AG04450 (cell line): ENCODE results near the gene COBL. TPM values are rescaled to one million over a fixed set of nuclear protein-coding genes. Genes with fewer than 3 reads are reported as not detected.

Source experiments
- CTCF ChIA-PET: fragments of 300-600, 350-600 bp; formaldehyde crosslinking; extraction: SDS; loops from one replicate; lab custom pipeline; 2022; ENCODE audit warnings: antibody characterized with exemption, inconsistent platforms; lab: Charles Lee
- POLR2A ChIA-PET: fragments of 350-600 bp; formaldehyde crosslinking; extraction: SDS; loops from one replicate; lab custom pipeline; 2021; ENCODE audit warnings: antibody characterized with exemption, inconsistent platforms; lab: Yijun Ruan, JAX
- DNase-seq: peaks from one replicate; pipeline ENCODE4 v3.0.0-alpha.2; 2011; ENCODE audit warnings: low read depth, low spot score
- H3K27ac ChIP-seq: one replicate; pipeline ENCODE4 v1.5.1; 2012; ENCODE audit warnings: low read depth, low read length, control low read depth
- H3K27me3 ChIP-seq: one replicate; pipeline ENCODE4 v1.6.0; 2012; ENCODE audit warnings: low read length; ENCODE audit not compliant: control insufficient read depth, insufficient read depth
- H3K4me3 ChIP-seq: 2 replicates; pipeline ENCODE4 v1.5.1; 2011; ENCODE audit warnings: mild to moderate bottlenecking, low read depth, low read length, control low read depth
- H3K9me3 ChIP-seq: 2 replicates; pipeline ENCODE4 v1.5.1; 2012; ENCODE audit warnings: low read length; ENCODE audit not compliant: control insufficient read depth, insufficient read depth
- polyA plus RNA-seq: library from polyadenylated mRNA; depleted of rRNA; stranded (reverse); fragments of >200 nt; gene quantifications from 2 replicates; pipeline ENCODE4 v1.2.3, GENCODE V29; 2011
- TF ChIP-seq, protein P1 (sequence below): IDR thresholded peaks from 2 replicates; pipeline ENCODE4 v1.5.1; 2011; ENCODE audit warnings: low read depth, low read length, control low read depth, inconsistent platforms

The COBL gene
- polyA plus RNA-seq, 1 experiment = 0.06 TPM

- Histone ChIP-seq H3K4me3 (no peak overlapping the region), H3K27me3 (peaks cover 22% of the 10 kb centered on the region), H3K27ac (no peak overlapping the region), H3K9me3 (no peaks in the 10 kb centered on the region; the same call in 1 of the 2 replicates)
- TF ChIP-seq, protein P1, sequence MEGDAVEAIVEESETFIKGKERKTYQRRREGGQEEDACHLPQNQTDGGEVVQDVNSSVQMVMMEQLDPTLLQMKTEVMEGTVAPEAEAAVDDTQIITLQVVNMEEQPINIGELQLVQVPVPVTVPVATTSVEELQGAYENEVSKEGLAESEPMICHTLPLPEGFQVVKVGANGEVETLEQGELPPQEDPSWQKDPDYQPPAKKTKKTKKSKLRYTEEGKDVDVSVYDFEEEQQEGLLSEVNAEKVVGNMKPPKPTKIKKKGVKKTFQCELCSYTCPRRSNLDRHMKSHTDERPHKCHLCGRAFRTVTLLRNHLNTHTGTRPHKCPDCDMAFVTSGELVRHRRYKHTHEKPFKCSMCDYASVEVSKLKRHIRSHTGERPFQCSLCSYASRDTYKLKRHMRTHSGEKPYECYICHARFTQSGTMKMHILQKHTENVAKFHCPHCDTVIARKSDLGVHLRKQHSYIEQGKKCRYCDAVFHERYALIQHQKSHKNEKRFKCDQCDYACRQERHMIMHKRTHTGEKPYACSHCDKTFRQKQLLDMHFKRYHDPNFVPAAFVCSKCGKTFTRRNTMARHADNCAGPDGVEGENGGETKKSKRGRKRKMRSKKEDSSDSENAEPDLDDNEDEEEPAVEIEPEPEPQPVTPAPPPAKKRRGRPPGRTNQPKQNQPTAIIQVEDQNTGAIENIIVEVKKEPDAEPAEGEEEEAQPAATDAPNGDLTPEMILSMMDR = no peak
- ChIA-PET POLR2A (no interaction called here), CTCF (interaction anchor here (0.8 kb wide), 1 partner anchor 8 kb away, joined by 3 read pairs; no protein-coding TSS in a partner anchor)
- DNase-seq = no peak
These were observed 256.1 kb downstream of the COBL start for GRCh38 chr7:51060536-51060935.

- POLR2A ChIA-PET = no interaction called here
- H3K9me3 ChIP-seq = no peaks in the 10 kb centered on the region
- no peak for DNase-seq
- CTCF ChIA-PET = interaction anchor here (0.6 to 0.8 kb wide), 2 partner anchors 9 to 136 kb away, joined by 3 read pairs; no protein-coding TSS in a partner anchor
- TF ChIP-seq, protein P1 = no peak
- no peak overlapping the region for H3K4me3 ChIP-seq
- peaks cover 30% of the 10 kb centered on the region for H3K27me3 ChIP-seq
- H3K27ac ChIP-seq = no peak overlapping the region
These were observed 257.0 kb downstream of the COBL start for GRCh38 chr7:51059504-51060142.

DNA sequence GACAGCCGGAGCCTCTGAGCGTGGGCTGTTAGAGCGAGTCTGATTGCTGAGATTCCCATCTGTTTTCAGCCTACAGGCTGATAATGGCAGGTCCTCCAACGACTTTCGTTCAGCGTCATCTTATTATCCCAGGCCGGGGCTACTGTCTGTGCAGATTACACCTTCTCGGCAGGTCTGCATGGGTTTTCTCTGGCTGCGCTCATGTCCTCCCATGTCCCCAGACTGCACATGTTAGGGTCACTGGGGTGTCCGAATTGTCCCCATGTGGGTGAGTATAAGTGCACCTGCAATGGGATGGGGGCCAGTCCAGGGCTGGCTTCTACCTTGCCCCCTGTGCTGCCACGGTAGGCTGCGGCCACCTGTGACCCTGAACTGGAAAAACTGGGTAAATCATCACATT lies 257.8 kb downstream of the COBL start:
- CTCF ChIA-PET = no interaction called here
- H3K9me3 ChIP-seq = no peaks in the 10 kb centered on the region
- POLR2A ChIA-PET = no interaction called here
- H3K27me3 ChIP-seq = peaks cover 37% of the 10 kb centered on the region
- no peak overlapping the region for H3K27ac ChIP-seq
- H3K4me3 ChIP-seq = no peak overlapping the region
- TF ChIP-seq, protein P1 = no peak
- DNase-seq = no peak

DNA sequence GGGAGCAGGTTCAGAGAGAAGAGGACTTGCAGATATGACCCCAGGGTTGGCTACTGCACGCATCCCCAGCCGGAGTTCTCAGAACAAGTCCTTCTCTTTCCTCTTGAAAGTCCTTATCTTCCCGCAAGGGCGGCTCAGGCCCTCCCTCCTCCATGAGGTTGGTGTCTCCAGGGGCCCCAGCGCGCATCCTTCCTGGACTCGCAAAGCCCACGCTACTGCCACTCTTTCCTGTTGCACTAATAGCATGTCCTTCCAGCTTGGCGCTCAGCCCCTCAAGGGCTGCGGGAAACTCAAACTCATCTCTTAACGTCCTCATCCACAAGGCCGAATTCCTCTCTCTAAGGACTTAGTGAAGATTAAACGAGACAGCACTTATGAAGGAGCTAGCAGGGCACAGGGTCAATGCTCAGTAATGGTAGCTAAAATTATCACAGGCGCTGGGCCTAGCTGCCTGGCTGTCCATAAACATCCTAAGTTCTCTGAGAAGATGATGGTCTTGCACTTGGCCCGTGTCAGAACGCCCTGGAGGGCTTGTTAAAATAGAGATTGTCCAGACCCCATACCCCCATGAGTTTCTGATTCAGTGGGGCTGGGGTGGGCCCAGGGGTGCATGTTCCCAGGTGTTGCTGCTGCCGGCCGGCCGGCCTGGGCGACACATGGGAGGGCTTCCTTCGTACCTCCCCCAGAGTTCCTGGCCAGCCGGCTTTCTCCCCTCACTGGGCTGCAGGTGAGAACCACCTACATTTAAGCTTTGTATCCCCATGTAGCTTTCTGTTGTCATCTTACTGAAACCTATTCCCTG lies 261.4 kb downstream of the COBL start:
- H3K27ac ChIP-seq = no peak overlapping the region
- no peak overlapping the region for H3K4me3 ChIP-seq
- ChIA-PET POLR2A (no interaction called here), CTCF (no interaction called here)
- H3K27me3 ChIP-seq = peaks cover 33% of the 10 kb centered on the region
- H3K9me3 ChIP-seq = no peaks in the 10 kb centered on the region
- DNase-seq = no peak
- TF ChIP-seq, protein P1 = no peak

DNA sequence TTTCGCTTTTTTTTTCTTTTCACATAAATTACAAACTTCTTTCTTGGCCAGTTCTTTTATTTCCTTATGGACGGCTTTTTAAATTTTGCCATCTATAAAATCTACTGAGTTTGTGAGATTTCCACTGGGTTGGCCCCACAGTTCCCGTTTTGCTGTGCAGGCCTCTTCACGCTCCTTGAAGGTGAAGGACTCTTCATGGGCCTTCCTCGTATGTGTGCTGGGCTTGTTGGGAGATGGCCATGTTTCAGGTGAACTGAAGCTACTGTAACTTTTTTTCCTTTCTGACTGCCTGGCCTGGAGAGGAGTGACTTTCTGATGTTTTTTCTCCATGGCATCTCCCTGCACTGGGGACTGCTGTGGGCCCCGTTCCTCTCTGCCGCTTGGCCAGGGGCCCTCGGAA lies 262.4 kb downstream of the COBL start:
- TF ChIP-seq, protein P1 = no peak
- no peak overlapping the region for H3K4me3 ChIP-seq
- no peaks in the 10 kb centered on the region for H3K9me3 ChIP-seq
- H3K27ac ChIP-seq = no peak overlapping the region
- ChIA-PET CTCF (interaction anchor here (0.6 kb wide), 1 partner anchor 635 kb away, joined by 5 read pairs; no protein-coding TSS in a partner anchor), POLR2A (no interaction called here)
- no peak for DNase-seq
- H3K27me3 ChIP-seq = peaks cover 42% of the 10 kb centered on the region
